ENCODE data around the gene TDO2.
"Not testable (repeated sequence)": the region's sequence is repeated elsewhere in the genome, so short reads cannot be mapped to it uniquely, and the experiment has no call there.

The TDO2 gene

DNA sequence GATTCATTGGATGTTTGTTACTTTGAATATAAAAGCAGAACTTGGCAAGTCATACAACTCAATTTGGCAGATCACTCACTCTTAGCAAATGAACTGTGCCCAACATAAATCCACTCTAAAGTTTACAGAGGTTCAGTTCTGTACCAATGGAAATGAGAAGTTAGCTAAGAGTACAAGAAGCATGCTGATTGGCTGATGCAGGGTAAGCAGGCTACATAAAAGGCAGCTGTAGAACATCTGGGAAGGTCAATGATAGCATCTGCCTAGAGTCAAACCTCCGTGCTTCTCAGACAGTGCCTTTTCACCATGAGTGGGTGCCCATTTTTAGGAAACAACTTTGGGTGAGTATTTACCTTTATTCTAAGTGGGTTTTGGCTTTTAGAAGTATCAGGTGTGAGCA is at the start of gene TDO2:
TDO2 (plus strand) TSS at position 244 of the 400 bp plus-strand sequence; CDS start at position 307, 63 bp downstream.
- DNase-seq, result no peak

DNA sequence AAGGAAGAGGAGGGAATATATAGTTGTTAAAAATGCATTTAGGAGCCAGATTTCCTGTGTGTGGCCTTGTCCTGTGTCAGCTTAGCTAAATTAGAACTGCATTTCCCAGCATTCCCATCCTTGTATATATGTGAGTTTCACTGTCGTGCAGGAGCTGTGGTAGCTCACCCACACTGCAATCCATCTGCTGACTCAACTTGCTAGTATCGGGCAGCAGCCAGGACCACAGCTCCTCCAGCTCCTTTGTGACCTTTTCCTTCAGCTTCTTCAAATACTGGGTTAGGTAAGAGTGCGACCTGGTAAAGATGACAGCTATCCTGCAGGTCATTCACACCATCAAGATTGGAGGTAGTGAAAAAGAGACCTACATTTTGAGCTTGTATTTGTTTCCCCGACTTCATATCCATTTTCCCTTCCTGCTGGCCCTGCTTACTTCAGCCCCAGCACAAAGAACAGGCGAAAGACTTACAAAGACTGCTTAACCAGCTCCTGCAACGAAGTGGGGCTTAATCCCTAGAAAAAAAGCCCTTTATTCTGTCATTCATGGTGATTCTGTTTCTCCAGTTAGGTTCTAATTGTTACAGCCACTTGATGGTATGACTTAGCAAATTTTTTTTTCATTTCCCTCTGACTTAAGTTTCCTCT is 48.8 kb upstream of the TDO2 start:
- DNase-seq, result no peak

DNA sequence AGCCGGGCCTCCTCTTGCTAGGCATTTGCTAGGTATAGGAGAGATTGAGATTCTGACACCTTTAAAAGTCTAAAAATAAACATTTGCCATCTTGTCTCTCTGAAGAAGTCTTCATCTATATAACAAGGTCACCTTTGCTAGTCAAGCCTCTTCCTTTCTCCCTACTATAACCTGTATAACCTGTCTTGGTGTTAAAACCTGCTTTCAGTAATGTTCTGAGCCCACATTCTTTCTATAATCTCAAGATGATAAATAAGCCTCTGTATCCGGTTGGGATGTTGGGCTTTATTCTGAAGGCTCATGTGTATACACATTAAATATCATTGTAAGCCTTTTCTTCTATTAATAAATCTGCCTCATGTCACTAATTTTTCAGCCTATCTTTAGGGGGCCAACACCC is 47.6 kb upstream of the TDO2 start:
- DNase-seq, result no peak

DNA sequence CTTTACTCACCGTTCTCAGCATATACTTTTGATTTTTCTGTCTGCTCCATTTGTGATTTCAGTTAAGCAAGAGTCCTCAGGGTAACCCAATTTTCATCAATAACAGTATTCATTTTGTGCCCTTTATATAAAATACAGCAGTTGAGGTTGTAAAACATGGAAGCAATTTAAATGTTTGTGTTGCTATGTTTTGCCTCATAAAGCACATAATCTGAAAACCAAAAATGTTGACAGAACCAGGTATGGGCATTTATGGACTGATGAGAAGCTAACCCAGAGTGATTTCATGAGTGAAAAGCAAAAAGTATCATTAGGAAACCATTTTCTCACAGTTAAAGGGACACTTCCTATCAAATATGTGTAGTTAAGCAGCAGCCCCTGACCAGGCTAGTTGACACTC is 37.3 kb upstream of the TDO2 start, which contains the start of gene ASIC5:
ASIC5 (minus strand) TSS at position 101 of the 400 bp plus-strand sequence; CDS start at position 50, 51 bp downstream.
- DNase-seq, result no peak

DNA sequence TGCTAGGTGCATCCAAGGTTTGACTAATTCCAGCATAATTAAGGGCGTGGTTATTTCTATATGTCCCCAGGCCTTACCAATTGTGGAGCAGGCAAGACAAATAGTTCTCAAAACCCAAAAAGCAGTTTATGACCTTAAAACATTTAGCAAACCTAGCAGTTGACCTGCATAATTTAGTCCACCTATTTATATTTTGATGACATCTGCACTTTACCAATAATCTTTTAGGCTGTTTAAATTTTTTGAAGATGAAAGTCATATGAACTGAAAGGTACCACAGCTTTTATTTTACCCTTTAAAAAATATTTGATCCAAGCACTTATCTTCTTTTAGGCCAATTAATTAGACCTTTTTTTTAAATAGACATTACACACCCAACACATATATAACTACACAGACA is 27.6 kb upstream of the TDO2 start:
- no peak for DNase-seq

DNA sequence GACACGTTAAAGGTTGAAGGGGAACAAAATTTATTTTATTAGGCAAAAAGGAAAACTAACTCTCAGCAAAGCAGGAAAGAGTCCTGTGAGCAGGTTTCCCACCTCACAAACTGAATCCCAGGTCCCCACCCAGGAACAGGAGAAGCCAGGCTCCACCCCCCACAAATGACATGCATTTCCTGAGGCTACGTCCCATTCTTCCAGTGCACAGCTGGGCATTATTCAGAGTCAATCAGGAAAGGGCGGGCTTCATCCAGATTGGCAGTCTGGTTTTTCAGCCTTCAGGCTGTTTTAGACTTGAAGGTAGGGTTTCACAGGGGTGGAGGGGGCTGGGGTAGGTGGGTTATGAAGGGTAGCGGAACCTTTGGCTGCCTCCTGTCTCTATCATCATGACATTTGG is 25.5 kb upstream of the TDO2 start:
- DNase-seq, result no peak

DNA sequence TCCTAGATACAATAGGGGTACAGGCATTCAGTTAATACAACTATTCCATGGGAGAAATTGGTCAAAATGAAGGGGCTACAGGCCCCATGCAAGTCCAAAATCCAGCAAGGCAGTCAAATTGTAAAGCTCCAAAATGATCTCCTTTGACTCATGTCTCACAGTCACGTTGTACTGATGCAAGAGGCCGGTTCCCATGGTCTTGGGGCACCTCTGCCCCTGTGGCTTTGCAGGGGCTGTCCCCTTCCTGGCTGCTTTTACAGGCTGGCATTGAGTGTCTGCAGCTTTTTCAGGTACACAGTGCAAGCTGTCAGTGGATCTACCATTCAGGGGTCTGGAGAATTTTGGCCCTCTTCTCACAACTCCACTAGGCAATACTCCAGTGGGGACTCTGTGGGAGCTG is 24.9 kb upstream of the TDO2 start:
- no peak for DNase-seq

DNA sequence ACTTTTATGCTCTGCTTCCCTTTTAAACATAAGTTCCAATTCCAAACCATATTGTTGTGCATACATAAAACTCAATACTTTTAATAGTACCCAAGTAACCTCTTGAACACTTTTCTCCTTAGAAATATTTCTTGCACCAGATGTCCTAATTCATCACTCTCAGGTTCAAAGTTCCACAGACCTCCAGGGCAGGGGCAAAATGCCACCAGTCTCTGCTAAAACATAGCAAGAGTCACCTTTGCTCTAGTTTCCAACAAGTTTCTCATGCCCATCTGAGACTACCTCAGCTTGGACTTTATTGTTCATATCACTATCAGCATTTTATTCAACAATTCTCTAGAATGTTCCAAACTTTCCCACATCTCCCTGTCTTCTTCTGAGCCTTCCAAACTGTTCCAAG is 23.7 kb upstream of the TDO2 start:
- DNase-seq, result no peak

DNA sequence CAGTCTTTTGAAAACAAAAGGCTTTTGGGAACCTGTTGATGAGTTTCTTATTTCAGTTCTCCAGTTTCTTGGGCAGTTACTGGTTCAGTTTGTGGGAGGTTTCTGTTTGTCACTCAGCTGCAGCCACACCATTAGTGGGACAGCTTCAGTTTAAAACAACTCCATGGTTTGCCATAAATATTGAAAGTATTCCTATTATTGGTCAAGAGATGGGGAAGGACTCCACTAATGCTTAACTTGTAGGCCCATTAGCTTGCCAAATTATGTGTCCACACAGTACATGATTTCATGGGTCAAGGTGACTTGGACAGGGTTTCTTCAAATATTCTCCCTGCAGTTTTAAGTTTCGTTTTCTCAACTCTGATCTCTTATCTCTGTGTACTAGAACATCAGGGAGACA is 21.9 kb upstream of the TDO2 start:
- DNase-seq, result no peak

DNA sequence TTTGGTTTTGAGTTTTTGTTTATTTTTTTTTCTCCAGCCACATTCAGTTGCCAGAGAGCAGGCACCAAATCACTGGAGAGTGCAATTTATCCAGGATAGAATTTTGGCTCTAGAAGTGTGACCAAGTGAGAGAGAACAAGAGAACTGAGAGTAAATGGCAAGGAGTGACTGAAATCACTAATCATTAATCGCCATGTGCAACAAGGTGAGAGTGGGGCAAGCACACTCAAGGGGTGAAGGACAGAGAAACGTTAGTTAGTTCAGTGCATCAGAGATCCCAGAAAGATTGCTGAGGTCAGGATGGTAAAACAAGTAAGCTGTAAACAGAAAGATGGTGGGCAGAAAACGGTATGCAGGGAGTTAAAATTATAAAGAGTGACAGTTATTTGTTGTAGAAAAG is 19.6 kb upstream of the TDO2 start:
- DNase-seq, result no peak

DNA sequence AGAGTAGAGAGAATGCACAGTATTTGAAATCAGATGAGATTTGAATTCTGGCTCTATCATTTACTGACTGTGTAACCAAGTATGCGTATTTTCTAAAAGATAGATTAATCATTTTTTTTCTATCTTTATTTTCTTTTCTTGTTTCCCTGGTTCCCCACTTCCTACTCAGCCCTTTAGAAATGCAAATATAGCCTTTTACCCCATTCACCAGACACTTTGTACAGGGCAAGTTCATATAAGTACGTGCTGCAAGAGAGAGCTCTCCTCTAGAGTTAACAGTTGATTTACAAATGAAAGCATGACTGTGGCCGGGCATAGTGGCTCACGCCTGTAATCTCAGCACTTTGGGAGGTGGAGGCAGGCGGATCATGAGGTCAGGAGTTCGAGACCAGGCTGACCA is 17.8 kb upstream of the TDO2 start:
- no peak for DNase-seq

DNA sequence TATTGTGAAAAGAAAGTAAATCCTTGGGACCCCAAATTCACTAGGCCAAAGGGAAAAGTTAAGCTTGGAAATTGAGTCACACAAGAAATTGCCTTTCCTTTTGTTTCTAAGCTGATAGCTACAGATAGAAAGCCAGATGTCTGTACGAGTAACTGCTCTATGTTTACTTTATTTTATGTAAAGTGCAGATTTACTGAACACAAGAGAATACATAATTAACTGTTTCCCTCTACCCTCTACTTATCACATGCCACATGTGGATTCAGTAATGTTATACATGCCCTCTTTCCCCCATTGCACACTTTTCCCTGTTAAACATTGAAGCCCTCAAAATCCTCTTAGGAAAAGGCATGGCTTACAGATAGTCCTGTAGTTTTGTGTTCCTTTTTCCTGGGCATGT is 16.5 kb upstream of the TDO2 start:
- DNase-seq, result no peak

DNA sequence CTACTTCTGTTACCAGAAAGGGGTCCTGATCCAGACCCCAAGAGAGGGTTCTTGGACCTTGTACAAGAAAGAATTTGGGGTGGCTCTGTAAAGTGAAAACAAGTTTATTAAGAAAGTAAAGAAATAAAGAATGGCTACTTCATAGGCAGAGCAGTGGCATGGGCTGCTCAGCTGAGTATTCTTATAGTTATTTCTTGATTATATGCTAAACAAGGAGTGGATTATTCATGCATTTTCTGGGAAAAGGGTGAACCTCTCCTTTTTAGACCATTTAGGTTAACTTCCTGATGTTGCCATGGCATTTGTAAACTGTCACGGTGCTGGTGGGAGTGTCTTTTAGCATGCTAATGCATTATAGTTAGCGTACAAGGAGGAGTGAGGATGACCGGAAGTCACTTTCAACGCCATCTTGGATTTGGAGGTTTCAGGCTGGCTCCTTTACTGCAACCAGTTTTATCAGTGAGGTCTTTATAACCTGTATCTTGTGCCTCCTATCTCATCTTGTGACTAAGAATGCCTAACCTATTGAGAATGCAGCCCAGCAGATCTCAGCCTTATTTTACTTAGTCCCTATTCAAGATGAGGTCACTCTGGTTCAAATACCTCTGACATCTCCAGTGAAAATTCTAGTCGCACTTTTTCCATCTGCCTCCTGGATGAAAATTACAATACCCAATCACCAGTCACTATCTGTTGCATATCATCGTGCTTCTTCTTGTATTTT is 15.5 kb upstream of the TDO2 start:
- DNase-seq, result no peak

DNA sequence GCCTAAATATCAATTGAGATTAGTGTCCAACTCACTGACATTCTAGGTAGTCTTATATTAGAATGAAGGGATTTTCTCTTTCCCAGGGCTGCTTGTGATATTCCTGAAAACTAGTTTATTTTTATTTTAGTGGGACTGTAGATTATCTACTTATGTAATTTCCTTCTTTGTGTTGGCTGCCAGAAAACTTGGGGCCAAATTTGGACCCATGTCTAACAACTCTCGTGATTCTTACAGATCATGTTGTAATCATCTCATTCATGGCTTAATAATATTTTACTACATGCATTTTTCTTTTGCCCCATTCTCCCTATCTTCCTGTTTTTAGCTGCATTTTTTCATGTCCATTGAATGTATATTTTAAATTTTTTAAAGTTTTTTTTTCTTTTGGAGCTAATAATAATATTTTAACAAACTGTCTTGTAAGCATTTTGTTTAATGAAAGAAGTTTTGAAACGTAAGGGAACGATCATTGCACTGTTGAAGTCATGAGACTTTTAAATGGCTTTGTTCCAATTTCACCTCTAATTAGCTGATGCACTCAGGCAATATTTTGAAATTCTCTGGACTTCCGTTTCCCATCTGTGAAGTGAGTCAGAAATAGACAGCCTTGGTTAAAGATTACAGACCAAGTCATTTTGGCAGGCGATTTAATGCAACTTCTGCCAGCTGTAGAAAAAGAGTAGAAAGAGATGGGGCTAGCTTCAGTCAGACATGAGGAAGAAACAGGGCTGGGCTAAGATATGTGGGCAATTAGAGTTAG is 14.3 kb upstream of the TDO2 start:
- no peak for DNase-seq

DNA sequence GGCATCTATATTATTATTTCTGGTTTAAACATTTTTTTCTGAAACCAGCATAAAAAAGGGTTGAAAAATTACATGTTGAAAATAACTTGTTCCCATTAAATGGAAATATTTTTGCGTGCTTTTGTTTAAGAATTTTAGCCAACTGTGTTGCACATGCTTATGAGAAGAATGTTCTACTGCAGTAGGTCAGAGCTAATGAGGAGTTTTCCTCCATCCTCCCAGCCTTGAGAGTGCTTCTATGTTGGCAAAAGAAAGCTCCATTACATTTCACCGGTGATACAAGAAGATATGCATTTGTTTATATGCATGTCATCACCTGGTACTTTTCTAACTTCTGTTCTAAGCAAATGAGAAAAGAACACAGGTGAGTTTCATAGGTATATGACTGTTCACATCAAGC is 13.6 kb upstream of the TDO2 start:
- DNase-seq, result no peak

DNA sequence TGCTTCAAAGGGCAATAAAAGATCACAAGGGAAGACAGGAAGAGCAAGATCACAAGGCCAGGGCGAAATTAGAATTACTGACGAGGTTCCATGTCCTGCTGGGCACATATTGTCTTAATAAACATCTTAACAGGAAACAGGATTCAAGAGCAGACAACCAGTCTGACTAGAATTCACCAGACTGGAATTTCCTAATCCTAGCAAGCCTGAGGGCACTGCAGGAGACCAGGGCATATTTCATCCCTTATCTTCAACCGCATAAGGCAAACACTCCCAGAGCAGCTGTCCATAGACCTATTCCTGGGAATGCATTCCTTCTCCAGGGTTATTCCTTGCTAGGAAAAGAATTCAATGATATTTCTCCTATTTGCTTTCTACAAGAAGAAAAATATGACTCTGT is 12.4 kb upstream of the TDO2 start:
- no peak for DNase-seq

DNA sequence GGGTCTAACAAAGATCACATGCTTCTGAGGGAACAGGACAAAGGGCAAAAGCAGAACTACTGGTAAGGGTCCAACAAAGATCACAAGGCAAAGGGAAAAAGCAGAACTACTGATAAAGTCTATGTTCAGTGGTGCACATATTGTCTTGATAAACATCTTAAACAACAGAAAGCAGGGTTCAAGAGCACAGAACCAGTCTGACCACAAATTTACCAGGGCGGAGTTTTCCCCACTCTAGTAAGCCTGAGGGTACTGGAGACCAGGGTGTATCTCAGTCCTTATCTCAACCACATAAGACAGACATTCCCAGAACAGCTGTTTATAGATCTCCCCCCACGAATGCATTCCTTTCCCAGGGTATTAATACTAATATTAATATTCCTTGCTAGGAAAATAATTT is 5.1 kb upstream of the TDO2 start:
- DNase-seq, result not testable (repeated sequence)

DNA sequence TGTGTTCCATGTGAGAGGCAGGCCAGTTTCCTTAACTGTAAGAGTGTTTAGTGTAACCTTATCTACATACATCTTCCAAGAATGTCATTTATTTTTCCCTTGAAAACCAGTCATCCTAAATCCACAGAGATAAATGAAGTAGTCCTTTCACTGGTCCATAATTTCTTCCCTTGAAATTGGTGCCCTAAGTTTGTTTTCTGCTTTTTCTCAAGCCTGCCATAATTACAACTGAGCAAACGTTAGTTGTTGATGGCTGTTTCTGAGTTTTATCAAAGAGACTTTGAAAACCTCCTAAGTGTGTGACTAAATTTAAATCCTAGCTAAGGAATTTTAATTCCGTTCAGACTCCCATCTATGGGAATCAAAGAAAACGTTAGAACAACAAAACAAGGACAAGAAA is 3.6 kb upstream of the TDO2 start:
- DNase-seq, result no peak

DNA sequence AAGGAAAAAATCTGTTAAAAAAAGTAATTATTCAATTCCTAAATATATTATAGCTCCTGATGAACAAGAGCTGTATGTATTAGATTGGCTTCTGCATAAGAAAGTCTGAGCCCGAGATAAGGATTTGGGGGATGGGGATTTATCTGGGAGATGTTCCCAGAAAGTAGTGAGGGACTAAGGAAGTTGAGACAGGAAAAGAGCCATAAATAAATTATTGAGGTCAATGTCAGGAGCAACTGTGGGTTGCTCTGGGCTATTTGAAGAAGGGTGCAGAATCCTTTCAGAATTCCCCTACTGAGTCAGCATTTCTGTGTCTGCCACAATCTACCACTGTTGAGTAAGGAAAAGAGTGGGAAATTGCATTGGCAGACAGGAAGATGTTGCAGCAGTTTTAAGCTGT is 3.1 kb upstream of the TDO2 start:
- no peak for DNase-seq

DNA sequence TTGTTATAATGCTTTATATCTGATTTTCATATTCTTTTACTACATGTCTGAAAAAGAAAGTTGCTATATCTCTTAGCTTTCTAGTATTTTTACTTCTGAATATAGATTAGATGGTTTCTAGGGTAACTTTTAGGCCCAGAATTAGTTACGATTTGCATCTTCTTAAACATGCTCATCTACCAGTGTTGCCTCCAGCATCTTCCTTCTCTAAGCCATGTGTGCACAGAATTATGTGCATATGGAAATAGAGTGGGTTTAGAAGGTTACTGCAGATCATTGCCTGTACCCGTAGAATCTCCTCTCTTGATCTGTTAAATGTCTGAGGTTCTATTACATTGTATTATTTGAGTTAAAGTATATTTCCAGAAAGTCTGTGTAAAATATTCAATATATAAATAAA is 2.5 kb upstream of the TDO2 start:
- no peak for DNase-seq

DNA sequence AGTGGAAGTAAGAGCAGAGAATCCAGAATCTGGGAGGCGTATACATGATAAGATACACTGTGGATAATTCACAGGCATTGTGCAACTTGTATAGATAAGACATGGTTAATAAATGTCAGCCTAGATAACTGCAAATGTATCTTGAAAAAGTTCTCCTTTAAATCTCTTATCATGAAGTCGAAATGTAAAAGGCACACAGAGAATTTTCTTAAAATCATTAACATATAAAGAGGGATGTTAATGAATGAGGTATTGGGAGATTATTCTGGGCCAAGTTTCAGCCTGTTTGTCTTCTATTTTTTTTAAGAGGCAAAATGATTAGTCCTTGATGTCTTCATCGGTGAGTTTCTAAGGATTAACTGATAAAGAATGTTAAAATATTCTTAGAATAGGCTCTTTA is 835 bp downstream of the TDO2 start:
- no peak for DNase-seq

DNA sequence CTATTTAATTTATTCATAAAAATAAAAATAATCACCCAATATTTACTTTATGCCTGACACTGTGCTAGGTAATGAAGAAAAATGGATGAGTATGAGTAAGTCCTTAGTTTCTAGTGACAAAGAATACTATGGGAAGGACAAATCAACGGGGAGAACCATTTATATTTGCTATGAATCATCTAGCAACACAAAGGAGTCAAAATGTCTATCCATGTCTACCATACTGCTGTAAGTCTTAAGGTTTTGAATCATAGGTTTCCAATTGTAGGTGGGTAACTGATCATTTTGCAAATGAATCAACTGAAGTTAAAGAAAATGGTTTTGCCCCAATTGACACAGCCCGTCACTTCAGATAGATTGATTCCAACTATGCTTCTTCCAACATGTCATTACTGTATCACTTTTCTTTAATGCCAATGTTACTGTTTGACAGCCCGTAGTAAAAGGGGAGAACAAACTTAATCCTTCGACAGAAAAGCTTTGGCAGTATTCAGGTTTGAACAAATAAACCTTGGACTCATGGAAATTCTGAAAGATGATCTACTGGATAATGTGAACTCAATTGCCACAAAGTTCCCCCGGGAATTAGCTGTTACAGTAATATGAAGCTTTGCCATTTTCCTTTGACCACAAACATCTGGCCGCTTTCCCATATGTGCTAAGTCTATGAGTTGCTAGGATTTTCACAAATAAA is 3.2 kb downstream of the TDO2 start:
- DNase-seq, result no peak

DNA sequence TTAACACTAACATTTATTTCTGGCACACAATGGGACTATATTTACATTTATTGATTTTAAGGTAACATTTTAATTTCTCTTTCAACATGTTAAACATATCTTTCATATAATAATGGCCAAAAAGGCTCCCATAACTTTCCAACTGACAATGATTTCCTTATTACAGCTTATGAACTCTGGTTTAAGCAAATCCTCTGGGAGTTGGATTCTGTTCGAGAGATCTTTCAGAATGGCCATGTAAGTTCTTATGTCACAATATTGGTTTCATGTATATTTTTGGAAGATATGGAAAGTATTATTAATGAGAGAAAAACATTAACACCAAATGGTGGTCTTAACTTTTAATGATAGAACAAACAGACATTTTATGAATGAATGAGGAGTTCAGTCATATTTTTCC is 4.1 kb downstream of the TDO2 start:
- DNase-seq, result no peak
